SK-N-MC (cell line): Measurements from ENCODE around the gene SIL1.

ENCODE experiments used
- DNase-seq: peaks from one replicate; pipeline ENCODE4 v3.0.0-alpha.2; 2011; ENCODE audit warnings: low read depth, low spot score
- H3K27ac ChIP-seq: fragments of 200-600 bp; sonication (generic); 2 replicates; pipeline ENCODE4 v1.5.1; 2016; ENCODE audit warnings: mixed run types
- H3K36me3 ChIP-seq: fragments of 200-600 bp; sonication (generic); 2 replicates; pipeline ENCODE4 v1.6.1; 2017; ENCODE audit warnings: antibody characterized with exemption, low read length, mixed read lengths; ENCODE audit not compliant: insufficient read depth
- H3K4me3 ChIP-seq: fragments of 200-600 bp; sonication (generic); 2 replicates; pipeline ENCODE4 v1.5.1; 2016
- H3K9ac ChIP-seq: fragments of 200-600 bp; sonication (generic); 2 replicates; pipeline ENCODE4 v1.8.0; 2017; ENCODE audit warnings: mixed run types, mixed read lengths; ENCODE audit not compliant: insufficient read length
- H3K9me3 ChIP-seq: fragments of 200-600 bp; sonication (generic); 2 replicates; pipeline ENCODE4 v1.6.1; 2017; ENCODE audit warnings: low read depth, mild to moderate bottlenecking, antibody characterized with exemption, low read length, moderate library complexity, mixed read lengths
- EZH2 ChIP-seq: fragments of 200-600 bp; sonication (generic); IDR thresholded peaks from one replicate; pipeline ENCODE4 v1.6.1; 2017; ENCODE audit warnings: antibody characterized with exemption
- FOXP2 ChIP-seq: optimal IDR thresholded peaks from 2 replicates; pipeline ENCODE3; 2011; ENCODE audit warnings: mild to moderate bottlenecking, moderate library complexity; ENCODE audit not compliant: insufficient read depth; ENCODE audit errors: extremely low read length, control extremely low read depth
- POLR2AphosphoS5 ChIP-seq: IDR thresholded peaks from 2 replicates; pipeline ENCODE4 v1.6.1; 2012; ENCODE audit warnings: mild to moderate bottlenecking, low read depth, low read length, borderline replicate concordance

SIL1 gene

DNA sequence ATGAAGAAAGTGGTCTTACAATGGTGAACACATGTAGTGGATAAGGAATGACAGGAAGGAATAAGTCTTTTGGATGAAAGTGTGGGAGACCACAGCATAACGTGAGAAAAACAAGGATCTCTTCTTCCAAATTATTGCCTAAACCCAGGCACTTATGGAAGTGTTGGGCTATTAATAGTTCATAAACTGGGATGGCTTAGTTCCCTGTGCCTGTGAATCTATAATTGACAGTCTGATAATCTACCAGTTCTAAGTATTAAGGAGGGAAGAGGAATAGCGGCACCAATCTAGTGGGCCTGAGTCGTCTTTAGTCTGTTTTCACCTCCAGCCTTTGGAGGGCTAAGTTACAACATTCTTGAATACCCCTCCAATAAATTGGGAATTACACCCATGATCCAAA is 283.8 kb downstream of the SIL1 start:
- no peak for TF ChIP-seq FOXP2
- TF ChIP-seq EZH2, result no peak
- TF ChIP-seq POLR2AphosphoS5, result no peak

GRCh38 chr5:138913773-138914172 is 284.4 kb downstream of the SIL1 start:
- H3K27ac ChIP-seq, result no peak overlapping the region
- no peaks in the 10 kb centered on the region for H3K9me3 ChIP-seq
- H3K36me3 ChIP-seq, result peaks cover 19% of the 10 kb centered on the region
- DNase-seq, result no peak
- H3K4me3 ChIP-seq, result no peak overlapping the region
- no peak overlapping the region for H3K9ac ChIP-seq
- TF ChIP-seq POLR2AphosphoS5 (no peak), EZH2 (no peak), FOXP2 (no peak)

More for the DNA sequence above, 283.8 kb downstream of the SIL1 start:
- Histone ChIP-seq H3K4me3 (no peak overlapping the region), H3K9ac (no peak overlapping the region), H3K9me3 (no peaks in the 10 kb centered on the region), H3K36me3 (peaks cover 21% of the 10 kb centered on the region), H3K27ac (no peak overlapping the region)
- DNase-seq, result no peak

GRCh38 chr5:138912093-138912492 is 286.1 kb downstream of the SIL1 start:
- no peak for DNase-seq
- TF ChIP-seq EZH2 (no peak), FOXP2 (no peak), POLR2AphosphoS5 (no peak)
- Histone ChIP-seq H3K36me3 (peaks cover 22% of the 10 kb centered on the region), H3K9me3 (no peaks in the 10 kb centered on the region), H3K9ac (no peak overlapping the region), H3K4me3 (no peak overlapping the region), H3K27ac (no peak overlapping the region)

- DNase-seq, result no peak
- Histone ChIP-seq H3K9ac (no peak overlapping the region), H3K4me3 (no peak overlapping the region), H3K9me3 (no peaks in the 10 kb centered on the region), H3K36me3 (peaks cover 25% of the 10 kb centered on the region), H3K27ac (no peak overlapping the region)
- TF ChIP-seq FOXP2 (no peak), POLR2AphosphoS5 (no peak), EZH2 (no peak)
These were observed 286.7 kb downstream of the SIL1 start for GRCh38 chr5:138911441-138911840.

DNA sequence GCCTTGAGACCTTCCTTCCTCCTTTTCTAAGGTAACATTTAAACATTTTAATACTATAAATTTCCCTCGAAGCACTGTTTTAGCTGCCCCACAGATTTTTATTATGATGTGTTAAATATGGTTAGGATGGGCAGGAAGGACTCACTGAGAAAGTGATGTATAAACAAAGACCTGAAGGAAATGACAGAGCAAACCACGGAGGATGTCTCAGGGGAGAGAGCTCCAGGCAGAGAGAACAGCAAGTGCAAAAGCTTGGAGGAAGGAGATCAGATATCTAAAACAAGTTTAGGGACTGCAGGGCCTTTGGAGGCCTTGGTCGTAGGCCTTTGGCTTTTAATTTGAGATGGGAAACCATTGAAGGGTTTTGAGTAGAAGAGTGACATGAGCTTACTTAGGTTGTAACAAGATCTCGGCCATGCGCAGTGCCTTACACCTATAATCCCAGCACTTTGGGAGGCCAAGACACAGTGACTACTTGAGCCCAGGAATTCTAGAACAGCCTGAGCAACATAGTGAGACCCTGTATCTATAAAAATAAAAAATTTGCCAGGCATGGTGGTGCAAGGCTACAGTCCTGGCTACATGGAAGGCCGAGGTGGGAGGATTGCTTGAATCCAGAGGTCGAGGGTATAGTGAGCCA is 287.5 kb downstream of the SIL1 start:
- no peaks in the 10 kb centered on the region for H3K9me3 ChIP-seq
- no peak overlapping the region for H3K27ac ChIP-seq
- no peak overlapping the region for H3K4me3 ChIP-seq
- no peak overlapping the region for H3K9ac ChIP-seq
- H3K36me3 ChIP-seq, result peaks cover 31% of the 10 kb centered on the region
- no peak for DNase-seq
- TF ChIP-seq EZH2 (no peak), FOXP2 (no peak), POLR2AphosphoS5 (no peak)

- H3K9ac ChIP-seq, result no peak overlapping the region
- H3K4me3 ChIP-seq, result no peak overlapping the region
- H3K27ac ChIP-seq, result no peak overlapping the region
- H3K36me3 ChIP-seq, result peaks cover 39% of the 10 kb centered on the region
- no peak for DNase-seq
- TF ChIP-seq FOXP2 (no peak), EZH2 (no peak), POLR2AphosphoS5 (no peak)
- H3K9me3 ChIP-seq, result no peaks in the 10 kb centered on the region
These were observed 288.4 kb downstream of the SIL1 start for GRCh38 chr5:138909734-138910133.

GRCh38 chr5:138905541-138905940 is 292.6 kb downstream of the SIL1 start:
- no peak for DNase-seq
- Histone ChIP-seq H3K9ac (no peak overlapping the region), H3K4me3 (no peak overlapping the region), H3K27ac (no peak overlapping the region), H3K36me3 (peaks cover 50% of the 10 kb centered on the region), H3K9me3 (no peaks in the 10 kb centered on the region)
- TF ChIP-seq EZH2, result no peak
- no peak for TF ChIP-seq POLR2AphosphoS5
- TF ChIP-seq FOXP2, result no peak

DNA sequence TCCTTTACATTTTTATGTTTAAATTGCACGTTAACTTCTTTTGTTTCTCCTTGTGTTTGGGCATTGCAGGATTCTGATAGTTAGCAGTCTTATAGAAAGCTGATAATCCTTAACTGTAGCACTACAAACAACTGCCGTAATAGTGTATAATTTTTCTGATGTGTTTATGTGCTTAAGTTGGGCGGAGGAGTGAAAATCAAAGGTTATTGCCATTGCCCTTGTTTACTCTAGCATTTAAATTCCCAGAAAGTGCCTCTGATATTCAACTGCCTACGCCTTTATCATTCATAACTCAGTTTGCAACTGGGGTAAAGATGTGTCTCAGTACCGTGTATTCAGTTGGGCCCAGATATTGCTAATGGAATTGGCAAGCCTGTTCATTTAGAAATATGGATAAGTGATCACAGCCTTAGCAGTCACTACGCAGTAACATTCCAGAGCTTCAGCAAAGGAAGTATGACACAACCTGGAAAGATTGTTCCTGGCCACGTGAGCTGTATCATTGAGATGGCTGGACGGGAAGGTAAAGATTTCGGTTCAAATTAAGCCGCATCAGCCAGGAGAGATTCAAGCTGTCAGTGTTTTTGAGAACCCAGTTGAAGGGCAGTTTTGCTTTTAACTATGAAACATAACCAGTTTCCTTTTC is 294.9 kb downstream of the SIL1 start:
- H3K9ac ChIP-seq, result no peak overlapping the region
- H3K9me3 ChIP-seq, result no peaks in the 10 kb centered on the region
- H3K27ac ChIP-seq, result no peak overlapping the region
- H3K36me3 ChIP-seq, result peaks cover 48% of the 10 kb centered on the region
- DNase-seq, result no peak
- no peak for TF ChIP-seq FOXP2
- no peak for TF ChIP-seq POLR2AphosphoS5
- no peak for TF ChIP-seq EZH2
- no peak overlapping the region for H3K4me3 ChIP-seq

GRCh38 chr5:138901716-138902115 is 296.5 kb downstream of the SIL1 start:
- H3K36me3 ChIP-seq, result peaks cover 52% of the 10 kb centered on the region
- TF ChIP-seq FOXP2, result no peak
- no peak for TF ChIP-seq EZH2
- no peak for TF ChIP-seq POLR2AphosphoS5
- H3K27ac ChIP-seq, result no peak overlapping the region
- no peak overlapping the region for H3K9ac ChIP-seq
- DNase-seq, result no peak
- H3K9me3 ChIP-seq, result no peaks in the 10 kb centered on the region
- no peak overlapping the region for H3K4me3 ChIP-seq
